Keratinocyte (primary cell): ENCODE measurements around the gene ASTL. TPM values are rescaled to one million over a fixed set of nuclear protein-coding genes. Genes with fewer than 3 reads are reported as not detected.

Source experiments
- DNase-seq: peaks from one replicate; pipeline ENCODE4 v3.0.0-alpha.2; 2011; ENCODE audit warnings: low read depth, missing footprints, low spot score
- FAIRE-seq: peaks from 2 replicates; lab custom pipeline; 2011; peaks lifted over from hg19 to GRCh38; lab: Jason Lieb, UNC
- H2AFZ ChIP-seq: 2 replicates; pipeline ENCODE4 v1.6.0; 2012; ENCODE audit warnings: low read length, control low read depth, inconsistent platforms; ENCODE audit not compliant: control insufficient read depth
- H3K27ac ChIP-seq: 2 replicates; pipeline ENCODE4 v1.5.1; 2011; ENCODE audit warnings: low read length; ENCODE audit not compliant: control insufficient read depth, insufficient read depth
- H3K27me3 ChIP-seq: 3 replicates; pipeline ENCODE4 v1.6.0; 2011; ENCODE audit warnings: low read length; ENCODE audit not compliant: control insufficient read depth, insufficient read depth; ENCODE audit errors: extremely low read depth
- H3K36me3 ChIP-seq, 2 experiments: 2 replicates in 1 of 2; 3 replicates in 1 of 2; pipeline ENCODE4 v1.5.1; 2011; ENCODE audit warnings: low read length in 2 of 2, mild to moderate bottlenecking in 1 of 2; ENCODE audit not compliant: control insufficient read depth in 2 of 2, insufficient read depth in 2 of 2; ENCODE audit errors: extremely low read depth in 1 of 2
- H3K4me1 ChIP-seq: 3 replicates; pipeline ENCODE4 v1.5.1; 2011; ENCODE audit warnings: low read length; ENCODE audit not compliant: control insufficient read depth, insufficient read depth; ENCODE audit errors: extremely low read depth
- H3K4me2 ChIP-seq: 3 replicates; pipeline ENCODE4 v1.6.0; 2011; ENCODE audit warnings: low read depth, low read length; ENCODE audit not compliant: control insufficient read depth, insufficient read depth; ENCODE audit errors: extremely low read depth
- H3K4me3 ChIP-seq, 3 experiments: fragments of 200-600 bp in 1 of 3; sonication (generic) in 1 of 3; 2 replicates in 2 of 3; 3 replicates in 1 of 3; pipeline ENCODE4 v1.5.1; 2011 to 2016; ENCODE audit warnings: low read length in 3 of 3, mild to moderate bottlenecking in 3 of 3, control low read depth in 2 of 3, inconsistent platforms in 1 of 3, low read depth in 1 of 3, mixed read lengths in 1 of 3, mixed run types in 1 of 3, moderate library complexity in 1 of 3; ENCODE audit not compliant: control insufficient read depth in 2 of 3, insufficient read depth in 2 of 3; ENCODE audit errors: extremely low read depth in 1 of 3
- H3K79me2 ChIP-seq: 2 replicates; pipeline ENCODE4 v1.6.0; 2012; ENCODE audit warnings: low read length; ENCODE audit not compliant: control insufficient read depth, insufficient read depth
- H3K9ac ChIP-seq: 3 replicates; pipeline ENCODE4 v1.6.0; 2011; ENCODE audit warnings: low read length; ENCODE audit not compliant: control insufficient read depth, insufficient read depth; ENCODE audit errors: extremely low read depth
- H3K9me1 ChIP-seq: 3 replicates; pipeline ENCODE4 v1.6.0; 2011; ENCODE audit warnings: low read length; ENCODE audit not compliant: control insufficient read depth, insufficient read depth; ENCODE audit errors: extremely low read depth
- H3K9me3 ChIP-seq: 2 replicates; pipeline ENCODE4 v1.5.1; 2012; ENCODE audit warnings: low read depth, low read length; ENCODE audit not compliant: control insufficient read depth
- H4K20me1 ChIP-seq: 3 replicates; pipeline ENCODE4 v1.6.0; 2011; ENCODE audit warnings: low read length; ENCODE audit not compliant: control insufficient read depth, insufficient read depth; ENCODE audit errors: extremely low read depth
- CTCF ChIP-seq, 3 experiments: IDR thresholded peaks in 1 of 3; conservative IDR thresholded peaks in 1 of 3; optimal IDR thresholded peaks in 1 of 3; 2 replicates in 2 of 3; 3 replicates in 1 of 3; pipeline versions ENCODE3 to v1.5.1; 2011; ENCODE audit warnings: low read length in 3 of 3, mild to moderate bottlenecking in 3 of 3, moderate library complexity in 2 of 3, control low read depth in 1 of 3, inconsistent platforms in 1 of 3; ENCODE audit not compliant: insufficient read depth in 2 of 3; ENCODE audit errors: extremely low read depth in 1 of 3
- EZH2 ChIP-seq: IDR thresholded peaks from one replicate; pipeline ENCODE4 v1.6.1; 2012; ENCODE audit warnings: inconsistent platforms, mild to moderate bottlenecking, low read length, moderate library complexity
- dilution Hi-C: fragments of 300-500 bp; cut with MboI; formaldehyde crosslinking; loops from one replicate; pipeline ENCODE4 v1.7.0; 2020; ENCODE audit warnings: low sequenced_read_pairs; ENCODE audit not compliant: extremely low pct_ligation_motif_present
- polyA plus RNA-seq, 5 experiments: library from polyadenylated mRNA; depleted of rRNA in 3 of 5; stranded (reverse) in 3 of 5; stranded (forward) in 1 of 5; unstranded in 1 of 5; fragments of >200 nt; gene quantifications; 1 replicate in 1 of 5; 2 replicates in 3 of 5; 3 replicates in 1 of 5; pipeline versions ENCODE4 v1.2.1 to v1.2.3, GENCODE V29; 2011 to 2012; ENCODE audit warnings: missing spikeins in 2 of 5, low read depth in 1 of 5, low replicate concordance in 1 of 5

The ASTL gene
- polyA plus RNA-seq, 1 donor (not counting 4 experiments of a cell fraction or from before 2014, with no cell fraction given): not detected

GRCh38 chr2:96088340-96089335 is 49.7 kb downstream of the ASTL start:
- FAIRE-seq: no peak
- dilution Hi-C loops: no loop called here

GRCh38 chr2:96087130-96087529 is 51.2 kb downstream of the ASTL start:
- dilution Hi-C loops: no loop called here

More at GRCh38 chr2:96088340-96089335, 49.7 kb downstream of the ASTL start:
- peaks cover 8% of the 10 kb centered on the region for H3K4me1 ChIP-seq
- no peak overlapping the region for H3K9ac ChIP-seq
- no peak overlapping the region for H3K27ac ChIP-seq
- no peaks in the 10 kb centered on the region for H4K20me1 ChIP-seq
- H3K4me2 ChIP-seq: no peak overlapping the region
- peaks cover 17% of the 10 kb centered on the region for H3K27me3 ChIP-seq
- no peaks in the 10 kb centered on the region for H3K79me2 ChIP-seq
- H2AFZ ChIP-seq: no peak overlapping the region
- H3K4me3 ChIP-seq: no peak overlapping the region
- no peaks in the 10 kb centered on the region for H3K9me1 ChIP-seq
- no peaks in the 10 kb centered on the region for H3K9me3 ChIP-seq
- no peak for TF ChIP-seq CTCF (optimal IDR thresholded peaks at IDR 0.05 in 1 of 3, IDR thresholded peaks at IDR 0.05 in 1 of 3, conservative IDR thresholded peaks at IDR 0.05 in 1 of 3; ENCODE audit: extremely low read depth in 1 of 3, insufficient read depth in 2 of 3, low read length in 3 of 3)
- no peak for TF ChIP-seq EZH2
- DNase-seq: no peak
- no peaks in the 10 kb centered on the region for H3K36me3 ChIP-seq

More at GRCh38 chr2:96087130-96087529, 51.2 kb downstream of the ASTL start:
- Histone ChIP-seq H3K4me2 (no peak overlapping the region), H3K27ac (no peak overlapping the region), H2AFZ (no peak overlapping the region), H3K9me3 (no peaks in the 10 kb centered on the region), H3K27me3 (peaks cover 6% of the 10 kb centered on the region), H3K79me2 (no peaks in the 10 kb centered on the region), H3K9ac (no peak overlapping the region), H3K9me1 (no peaks in the 10 kb centered on the region), H3K4me1 (peaks cover 7% of the 10 kb centered on the region), H4K20me1 (no peaks in the 10 kb centered on the region), H3K36me3 (no peaks in the 10 kb centered on the region), H3K4me3 (no peak overlapping the region)
- TF ChIP-seq CTCF (optimal IDR thresholded peaks at IDR 0.05 in 1 of 3, IDR thresholded peaks at IDR 0.05 in 1 of 3, conservative IDR thresholded peaks at IDR 0.05 in 1 of 3; ENCODE audit: extremely low read depth in 1 of 3, insufficient read depth in 2 of 3, low read length in 3 of 3) (no peak), EZH2 (no peak)
- DNase-seq: no peak
- FAIRE-seq: no peak
